HUES6 (cell line): Measurements from ENCODE around the gene FCSK.

Experiments
- H3K27ac ChIP-seq: 2 replicates; pipeline ENCODE4 v1.7.0; 2013; ENCODE audit warnings: low read depth, mild to moderate bottlenecking, low read length, inconsistent platforms
- H3K27me3 ChIP-seq: 2 replicates; pipeline ENCODE4 v1.6.1; 2013; ENCODE audit warnings: low read length; ENCODE audit not compliant: control insufficient read depth, insufficient read depth
- H3K36me3 ChIP-seq: 2 replicates; pipeline ENCODE4 v1.6.1; 2013; ENCODE audit warnings: low read length; ENCODE audit not compliant: control insufficient read depth, insufficient read depth
- H3K4me1 ChIP-seq: 2 replicates; pipeline ENCODE4 v1.6.1; 2013; ENCODE audit warnings: low read length; ENCODE audit not compliant: control insufficient read depth, insufficient read depth
- H3K4me3 ChIP-seq: 2 replicates; pipeline ENCODE4 v1.5.1; 2013; ENCODE audit warnings: low read depth, low read length
- H3K9ac ChIP-seq: one replicate; pipeline ENCODE4 v1.6.1; 2013; ENCODE audit warnings: mild to moderate bottlenecking, low read length
- H3K9me3 ChIP-seq: 2 replicates; pipeline ENCODE4 v1.6.1; 2013; ENCODE audit warnings: low read depth, low read length; ENCODE audit not compliant: control insufficient read depth, insufficient read depth

FCSK gene

DNA sequence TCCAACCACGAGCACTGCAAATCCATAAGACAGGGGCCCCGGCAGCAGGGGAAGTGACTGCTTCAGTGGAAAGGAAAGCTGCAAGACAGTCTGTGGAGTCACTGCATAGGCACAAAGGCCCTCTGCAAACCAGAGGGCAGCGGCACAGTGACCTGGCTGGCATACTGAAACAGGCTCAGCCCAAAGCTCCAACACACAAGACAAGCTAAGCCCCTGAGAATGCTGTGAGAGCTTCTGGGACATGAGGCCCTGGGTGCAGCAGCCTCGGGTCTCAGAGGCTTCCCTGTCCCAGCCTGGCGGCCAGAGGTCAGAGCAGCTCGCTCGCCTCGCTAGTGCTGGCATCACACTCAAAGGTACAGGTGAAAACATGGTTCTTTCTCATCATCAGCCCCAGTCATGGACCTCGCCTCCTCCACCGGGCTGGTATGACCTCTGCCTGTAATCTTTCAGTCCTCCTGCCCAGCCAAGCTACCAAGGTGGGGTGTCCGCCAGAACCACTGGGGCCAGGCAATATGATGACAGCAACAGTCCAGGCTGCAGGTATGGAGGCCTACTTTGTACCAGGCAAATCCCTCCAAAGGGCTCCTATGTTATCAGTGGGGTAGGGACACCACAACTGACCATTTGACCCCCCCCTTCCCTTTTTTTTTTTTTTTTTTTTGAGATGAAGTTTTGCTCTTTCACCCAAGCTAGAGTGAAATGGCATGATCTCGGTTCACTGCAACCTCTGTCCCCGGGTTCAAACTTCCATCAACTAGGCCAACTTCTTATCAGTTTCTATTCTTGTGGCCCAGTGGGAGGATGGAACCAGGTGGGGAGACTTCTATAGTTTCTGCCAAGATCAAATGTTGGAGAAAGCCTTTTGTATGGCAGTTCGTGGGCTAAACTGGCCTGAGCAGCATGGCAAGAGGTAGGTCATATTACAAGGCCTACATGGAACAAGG lies 34.7 kb upstream of the FCSK start:
- H3K27me3 ChIP-seq = no peaks in the 10 kb centered on the region
- H3K9ac ChIP-seq = no peak overlapping the region
- no peak overlapping the region for H3K27ac ChIP-seq
- H3K4me1 ChIP-seq = peaks cover 49% of the 10 kb centered on the region
- H3K4me3 ChIP-seq = no peak overlapping the region
- H3K9me3 ChIP-seq = no peaks in the 10 kb centered on the region
- peaks cover 6% of the 10 kb centered on the region for H3K36me3 ChIP-seq

- Histone ChIP-seq H3K27ac (no peak overlapping the region), H3K9ac (no peak overlapping the region), H3K27me3 (no peaks in the 10 kb centered on the region), H3K4me1 (peaks cover 47% of the 10 kb centered on the region), H3K36me3 (peaks cover 10% of the 10 kb centered on the region), H3K9me3 (no peaks in the 10 kb centered on the region), H3K4me3 (no peak overlapping the region)
Observed at GRCh38 chr16:70421014-70421413, 33.4 kb upstream of the FCSK start.

GRCh38 chr16:70421473-70422311 lies 32.7 kb upstream of the FCSK start:
- peaks cover 10% of the 10 kb centered on the region for H3K36me3 ChIP-seq
- H3K27me3 ChIP-seq = no peaks in the 10 kb centered on the region
- no peak overlapping the region for H3K4me3 ChIP-seq
- H3K4me1 ChIP-seq = peaks cover 43% of the 10 kb centered on the region
- no peaks in the 10 kb centered on the region for H3K9me3 ChIP-seq
- H3K27ac ChIP-seq = no peak overlapping the region
- H3K9ac ChIP-seq = no peak overlapping the region

- H3K9ac ChIP-seq = no peak overlapping the region
- H3K27ac ChIP-seq = no peak overlapping the region
- H3K9me3 ChIP-seq = no peaks in the 10 kb centered on the region
- H3K4me1 ChIP-seq = peaks cover 44% of the 10 kb centered on the region
- H3K36me3 ChIP-seq = peaks cover 10% of the 10 kb centered on the region
- no peak overlapping the region for H3K4me3 ChIP-seq
- no peaks in the 10 kb centered on the region for H3K27me3 ChIP-seq
Observed at GRCh38 chr16:70422543-70422942, 31.9 kb upstream of the FCSK start.

DNA sequence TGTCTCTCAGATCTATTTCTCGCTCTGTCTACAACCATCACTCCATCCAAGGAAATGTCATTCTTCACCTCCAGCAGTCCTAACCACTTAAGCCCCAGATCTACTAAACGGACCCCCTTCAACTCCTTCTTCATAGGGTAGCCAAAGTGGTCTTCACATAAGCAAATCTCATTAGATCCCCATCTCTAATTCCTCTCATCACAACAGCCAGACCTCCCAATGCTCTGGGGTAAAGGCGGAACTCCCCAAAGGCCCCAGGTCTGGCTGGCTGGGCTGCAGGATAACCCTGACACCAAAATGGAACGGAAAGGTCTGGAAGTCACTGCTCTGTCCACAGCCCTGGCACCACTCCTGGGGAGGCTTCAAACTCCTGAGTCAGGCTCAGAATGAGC lies 26.6 kb upstream of the FCSK start:
- Histone ChIP-seq H3K27ac (peak overlapping the region; percentile 85; the same call in 1 of the 2 replicates), H3K4me1 (peaks cover 44% of the 10 kb centered on the region), H3K4me3 (peak overlapping the region; percentile 31; the same call in 1 of the 2 replicates), H3K27me3 (no peaks in the 10 kb centered on the region), H3K9ac (peak overlapping the region; percentile 81), H3K9me3 (no peaks in the 10 kb centered on the region), H3K36me3 (peaks cover 5% of the 10 kb centered on the region; the same call in 1 of the 2 replicates)

DNA sequence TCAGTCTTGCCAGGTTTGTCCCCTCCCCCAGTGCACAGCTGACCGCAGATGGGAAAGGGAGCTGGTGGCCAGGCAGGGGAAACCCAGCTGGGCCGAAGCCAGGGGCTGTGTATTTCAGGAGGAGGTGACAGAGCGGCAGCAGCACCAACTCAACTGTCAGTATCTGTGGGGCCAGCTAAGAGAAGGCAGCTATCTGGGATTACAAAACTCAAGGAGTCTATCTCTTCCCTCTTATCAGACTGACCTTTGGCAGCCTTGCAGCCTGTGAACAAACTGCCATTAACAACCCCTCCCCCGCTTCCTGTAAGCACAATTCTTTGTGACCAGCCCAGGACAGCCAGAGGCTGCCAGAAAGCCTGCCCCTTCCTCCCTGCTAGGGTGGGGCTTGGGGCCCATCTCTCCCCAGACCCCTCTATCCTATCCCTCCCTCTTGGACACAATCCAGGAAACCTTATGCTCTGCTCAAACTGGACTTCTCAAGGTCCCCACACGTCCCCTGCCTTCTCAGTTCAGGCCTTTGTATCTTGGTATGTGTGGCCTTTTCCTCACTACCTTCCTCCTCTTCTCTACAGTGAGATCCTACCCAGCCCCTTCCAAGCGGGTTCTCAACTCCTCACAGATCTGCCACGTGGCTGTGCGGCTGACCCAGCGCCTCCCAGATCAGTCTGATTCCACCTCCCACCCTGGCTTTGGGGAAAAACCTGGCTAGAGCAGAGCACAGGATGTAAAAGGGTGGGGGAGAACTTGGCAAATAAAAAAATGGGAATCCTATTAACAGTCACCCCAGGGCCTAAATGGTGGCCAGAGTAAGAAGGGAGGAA lies 26.0 kb upstream of the FCSK start:
- H3K9me3 ChIP-seq = no peaks in the 10 kb centered on the region
- peaks cover 47% of the 10 kb centered on the region for H3K4me1 ChIP-seq
- H3K27ac ChIP-seq = peak overlapping the region; percentile 85
- H3K36me3 ChIP-seq = peaks cover 5% of the 10 kb centered on the region; the same call in 1 of the 2 replicates
- H3K27me3 ChIP-seq = no peaks in the 10 kb centered on the region
- H3K4me3 ChIP-seq = peak overlapping the region; percentile 31; the same call in 1 of the 2 replicates
- peak overlapping the region; percentile 81 for H3K9ac ChIP-seq

- peaks cover 6% of the 10 kb centered on the region; the same call in 1 of the 2 replicates for H3K36me3 ChIP-seq
- H3K27me3 ChIP-seq = no peaks in the 10 kb centered on the region
- H3K9ac ChIP-seq = peak overlapping the region; percentile 70
- peak overlapping the region; percentile 37; the same call in 1 of the 2 replicates for H3K4me3 ChIP-seq
- peaks cover 57% of the 10 kb centered on the region for H3K4me1 ChIP-seq
- peak overlapping the region; percentile 80 for H3K27ac ChIP-seq
- no peaks in the 10 kb centered on the region for H3K9me3 ChIP-seq
Observed at GRCh38 chr16:70429888-70430666, 24.3 kb upstream of the FCSK start.

GRCh38 chr16:70430667-70431536 lies 23.5 kb upstream of the FCSK start:
- peak overlapping the region; percentile 80 for H3K27ac ChIP-seq
- no peaks in the 10 kb centered on the region for H3K27me3 ChIP-seq
- H3K4me1 ChIP-seq = peaks cover 57% of the 10 kb centered on the region
- H3K9me3 ChIP-seq = no peaks in the 10 kb centered on the region
- peaks cover 6% of the 10 kb centered on the region; the same call in 1 of the 2 replicates for H3K36me3 ChIP-seq
- peak overlapping the region; percentile 70 for H3K9ac ChIP-seq
- H3K4me3 ChIP-seq = peak overlapping the region; percentile 37; the same call in 1 of the 2 replicates

DNA sequence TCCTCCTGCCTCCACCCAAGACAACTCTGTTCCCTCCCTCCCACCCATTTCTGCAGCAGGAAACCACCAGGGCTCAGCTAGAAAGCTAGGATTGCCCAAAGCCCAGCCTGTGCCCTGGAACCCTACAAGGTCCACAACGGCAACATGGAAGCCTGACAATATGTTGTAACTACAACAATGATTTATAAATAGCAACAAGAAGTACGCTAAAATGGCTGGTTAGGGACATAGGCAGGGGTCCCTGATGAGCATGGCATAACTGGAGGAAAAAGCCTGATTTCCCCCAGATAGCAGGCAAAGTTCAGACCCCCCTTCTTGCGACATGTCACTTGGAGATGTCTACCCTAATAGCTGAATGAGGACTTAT lies 22.1 kb upstream of the FCSK start:
- peak overlapping the region; percentile 32; the same call in 1 of the 2 replicates for H3K27ac ChIP-seq
- H3K9ac ChIP-seq = peak overlapping the region; percentile 29
- H3K27me3 ChIP-seq = no peaks in the 10 kb centered on the region
- H3K4me3 ChIP-seq = no peak overlapping the region
- H3K4me1 ChIP-seq = peaks cover 70% of the 10 kb centered on the region
- H3K36me3 ChIP-seq = peaks cover 6% of the 10 kb centered on the region; the same call in 1 of the 2 replicates
- no peaks in the 10 kb centered on the region for H3K9me3 ChIP-seq
